Ectodermal cell (in vitro differentiated cells): Measurements from ENCODE around the gene PRKG1.

Experiments
- H3K27ac ChIP-seq: 2 replicates; pipeline ENCODE4 v1.7.0; 2013; ENCODE audit warnings: mild to moderate bottlenecking, low read depth, low read length; ENCODE audit not compliant: insufficient read depth, poor library complexity, severe bottlenecking
- H3K27me3 ChIP-seq: 2 replicates; pipeline ENCODE4 v1.7.0; 2013; ENCODE audit warnings: mild to moderate bottlenecking, low read length; ENCODE audit not compliant: insufficient read depth, control insufficient read depth, poor library complexity, severe bottlenecking
- H3K36me3 ChIP-seq: one replicate; pipeline ENCODE4 v1.7.0; 2013; ENCODE audit warnings: low read length; ENCODE audit not compliant: control insufficient read depth, insufficient read depth
- H3K4me1 ChIP-seq: one replicate; pipeline ENCODE4 v1.7.0; 2013; ENCODE audit warnings: low read length; ENCODE audit not compliant: control insufficient read depth, insufficient read depth
- H3K4me3 ChIP-seq: 2 replicates; pipeline ENCODE4 v1.7.0; 2013; ENCODE audit warnings: low read depth, low read length, control low read depth; ENCODE audit not compliant: insufficient read depth
- H3K9me3 ChIP-seq: 2 replicates; pipeline ENCODE4 v1.7.0; 2013; ENCODE audit warnings: mild to moderate bottlenecking, low read length, moderate library complexity; ENCODE audit not compliant: control insufficient read depth
- WGBS, 2 experiments: methylation state at CpG; one replicate each; pipeline ENCODE4 v1.1.7; 2013; ENCODE audit warnings: missing lambda C conversion rate in 2 of 2; 5-methylcytosine and 5-hydroxymethylcytosine counted together

PRKG1 gene

GRCh38 chr10:51707392-51707791 lies 633.1 kb downstream of the PRKG1 start:
- 89 to 92% methylated on average over 6 of the region's 6 CpGs for WGBS, 2 experiments

GRCh38 chr10:51707821-51708424 lies 633.6 kb downstream of the PRKG1 start:
- Histone ChIP-seq H3K4me1 (no peaks in the 10 kb centered on the region), H3K4me3 (no peak overlapping the region), H3K27ac (no peak overlapping the region), H3K36me3 (no peaks in the 10 kb centered on the region), H3K27me3 (no peaks in the 10 kb centered on the region), H3K9me3 (no peaks in the 10 kb centered on the region)
- WGBS, 2 experiments, result 84 to 97% methylated on average over 2 to 5 of the region's 5 CpGs

More at GRCh38 chr10:51707392-51707791, 633.1 kb downstream of the PRKG1 start:
- H3K4me3 ChIP-seq, result no peak overlapping the region
- no peaks in the 10 kb centered on the region for H3K36me3 ChIP-seq
- no peaks in the 10 kb centered on the region for H3K9me3 ChIP-seq
- no peak overlapping the region for H3K27ac ChIP-seq
- H3K4me1 ChIP-seq, result no peaks in the 10 kb centered on the region
- no peaks in the 10 kb centered on the region for H3K27me3 ChIP-seq

GRCh38 chr10:51708609-51709008 lies 634.3 kb downstream of the PRKG1 start:
- Histone ChIP-seq H3K27me3 (no peaks in the 10 kb centered on the region), H3K9me3 (no peaks in the 10 kb centered on the region), H3K27ac (no peak overlapping the region), H3K36me3 (no peaks in the 10 kb centered on the region), H3K4me3 (no peak overlapping the region), H3K4me1 (no peaks in the 10 kb centered on the region)
- 88 to 93% methylated on average over 2 of the region's 2 CpGs for WGBS, 2 experiments

GRCh38 chr10:51709324-51709972 lies 635.2 kb downstream of the PRKG1 start:
- 70 to 73% methylated on average over 1 to 2 of the region's 2 CpGs for WGBS, 2 experiments
- Histone ChIP-seq H3K9me3 (no peaks in the 10 kb centered on the region), H3K4me1 (no peaks in the 10 kb centered on the region)

GRCh38 chr10:51711519-51711891 lies 637.2 kb downstream of the PRKG1 start:
- H3K4me1 ChIP-seq, result no peaks in the 10 kb centered on the region
- no peaks in the 10 kb centered on the region for H3K27me3 ChIP-seq
- no peak overlapping the region for H3K4me3 ChIP-seq
- no peaks in the 10 kb centered on the region for H3K9me3 ChIP-seq
- 87 to 90% methylated on average over 1 of the region's 1 CpG for WGBS, 2 experiments
- no peaks in the 10 kb centered on the region for H3K36me3 ChIP-seq
- no peak overlapping the region for H3K27ac ChIP-seq

More at GRCh38 chr10:51709324-51709972, 635.2 kb downstream of the PRKG1 start:
- Histone ChIP-seq H3K36me3 (no peaks in the 10 kb centered on the region), H3K4me3 (no peak overlapping the region), H3K27ac (no peak overlapping the region), H3K27me3 (no peaks in the 10 kb centered on the region)

- no peaks in the 10 kb centered on the region for H3K9me3 ChIP-seq
- H3K27me3 ChIP-seq, result no peaks in the 10 kb centered on the region
- 89 to 90% methylated on average over 4 of the region's 4 CpGs for WGBS, 2 experiments
- H3K4me3 ChIP-seq, result no peak overlapping the region
- no peak overlapping the region for H3K27ac ChIP-seq
- no peaks in the 10 kb centered on the region for H3K4me1 ChIP-seq
- no peaks in the 10 kb centered on the region for H3K36me3 ChIP-seq
Observed at GRCh38 chr10:51716981-51717380, 642.7 kb downstream of the PRKG1 start.

GRCh38 chr10:51718804-51719291 lies 644.6 kb downstream of the PRKG1 start:
- H3K27me3 ChIP-seq, result no peaks in the 10 kb centered on the region
- H3K27ac ChIP-seq, result no peak overlapping the region
- H3K4me3 ChIP-seq, result no peak overlapping the region
- H3K9me3 ChIP-seq, result no peaks in the 10 kb centered on the region
- H3K4me1 ChIP-seq, result no peaks in the 10 kb centered on the region
- H3K36me3 ChIP-seq, result no peaks in the 10 kb centered on the region

GRCh38 chr10:51724038-51724437 lies 649.8 kb downstream of the PRKG1 start:
- H3K9me3 ChIP-seq, result no peaks in the 10 kb centered on the region
- no peak overlapping the region for H3K27ac ChIP-seq
- no peaks in the 10 kb centered on the region for H3K36me3 ChIP-seq
- no peaks in the 10 kb centered on the region for H3K4me1 ChIP-seq
- H3K27me3 ChIP-seq, result no peaks in the 10 kb centered on the region
- no peak overlapping the region for H3K4me3 ChIP-seq
- WGBS, 2 experiments, result no CpG with 5 or more reads among the region's 1 CpG

GRCh38 chr10:51729822-51730555 lies 655.7 kb downstream of the PRKG1 start:
- no peaks in the 10 kb centered on the region for H3K9me3 ChIP-seq
- H3K4me3 ChIP-seq, result no peak overlapping the region
- H3K27me3 ChIP-seq, result no peaks in the 10 kb centered on the region
- WGBS, 2 experiments, result 92 to 100% methylated on average over 6 of the region's 7 CpGs
- no peak overlapping the region for H3K27ac ChIP-seq
- no peaks in the 10 kb centered on the region for H3K36me3 ChIP-seq
- H3K4me1 ChIP-seq, result no peaks in the 10 kb centered on the region

- H3K4me3 ChIP-seq, result no peak overlapping the region
- H3K4me1 ChIP-seq, result no peaks in the 10 kb centered on the region
- no peaks in the 10 kb centered on the region for H3K27me3 ChIP-seq
- no CpG with 5 or more reads among the region's 1 CpG for WGBS, 2 experiments
- no peaks in the 10 kb centered on the region for H3K9me3 ChIP-seq
- H3K27ac ChIP-seq, result no peak overlapping the region
- no peaks in the 10 kb centered on the region for H3K36me3 ChIP-seq
Observed at GRCh38 chr10:51733057-51733456, 658.8 kb downstream of the PRKG1 start.
